K562 (cell line): ENCODE measurements around the gene TRNAU1AP. TPM values are rescaled to one million over a fixed set of nuclear protein-coding genes. Genes with fewer than 3 reads are reported as not detected.
A peak's percentile ranks its signal among the peaks of the same experiment; 100 is the strongest.

Source experiments
- BRCA1 ChIP-seq, 2 experiments: fragments of 450-650 bp in 1 of 2; sonication (generic) in 1 of 2; formaldehyde crosslinking in 1 of 2; IDR thresholded peaks; 2 replicates each; pipeline versions ENCODE4 v1.5.0 to v1.6.1; 2017 to 2020; ENCODE audit warnings: mild to moderate bottlenecking in 1 of 2, missing genetic modification reagents in 1 of 2
- CREB1 ChIP-seq, 2 experiments: sonication (generic) in 1 of 2; formaldehyde crosslinking in 1 of 2; IDR thresholded peaks; 2 replicates each; pipeline versions ENCODE4 v1.6.1 to v1.8.0; 2012 to 2022; ENCODE audit warnings: inconsistent platforms in 1 of 2, mild to moderate bottlenecking in 1 of 2, missing genetic modification reagents in 1 of 2, moderate library complexity in 1 of 2
- MAZ ChIP-seq, 2 experiments: fragments of 450-650 bp in 1 of 2; sonication (generic) in 1 of 2; formaldehyde crosslinking; IDR thresholded peaks in 1 of 2; conservative IDR thresholded peaks in 1 of 2; 2 replicates each; pipeline versions ENCODE4 v1.4.0 to v1.5.0; 2020; ENCODE audit warnings: mild to moderate bottlenecking in 1 of 2, missing genetic modification reagents in 1 of 2
- POLR3G ChIP-seq: IDR thresholded peaks from 2 replicates; pipeline ENCODE4 v1.6.1; 2011; ENCODE audit not compliant: insufficient read length, insufficient replicate concordance; ENCODE audit errors: extremely low read depth
- RBM14 ChIP-seq: fragments of 200-400 bp; formaldehyde crosslinking; IDR thresholded peaks from 2 replicates; pipeline ENCODE4 v1.6.1; 2018; ENCODE audit warnings: low read depth, mild to moderate bottlenecking, low read length, moderate library complexity, borderline replicate concordance; ENCODE audit not compliant: insufficient read depth
- RNF2 ChIP-seq: sonication (generic); IDR thresholded peaks from 2 replicates; pipeline ENCODE4 v1.6.1; 2016
- SETDB1 ChIP-seq: IDR thresholded peaks from one replicate; pipeline ENCODE4 v1.6.1; 2012; ENCODE audit warnings: low read length, control low read depth, inconsistent platforms
- TBP ChIP-seq: optimal IDR thresholded peaks from 2 replicates; pipeline ENCODE3; 2011; ENCODE audit warnings: low read depth, low read length, improper control_type of control experiment
- TCF7L2 ChIP-seq: fragments of 150-350 bp; IDR thresholded peaks from 2 replicates; pipeline ENCODE4 v1.6.1; 2016; ENCODE audit warnings: low read depth, mild to moderate bottlenecking, low read length, moderate library complexity
- TFAM ChIP-seq: fragments of 250-450 bp; sonication (Bioruptor Pico); conservative IDR thresholded peaks from 2 replicates; pipeline ENCODE4 v1.5.0; 2021; ENCODE audit warnings: mild to moderate bottlenecking, moderate library complexity
- TOE1 ChIP-seq, 2 experiments: fragments of 450-650 bp in 1 of 2; sonication (generic) in 1 of 2; formaldehyde crosslinking in 1 of 2; IDR thresholded peaks; 2 replicates each; pipeline versions ENCODE4 v1.7.1 to v1.8.0; 2016 to 2022; ENCODE audit warnings: borderline replicate concordance in 2 of 2, mild to moderate bottlenecking in 2 of 2, antibody characterized with exemption in 1 of 2, inconsistent platforms in 1 of 2, low read depth in 1 of 2, missing genetic modification reagents in 1 of 2, moderate library complexity in 1 of 2
- ZNF217 ChIP-seq: sonication (generic); formaldehyde crosslinking; IDR thresholded peaks from 2 replicates; pipeline ENCODE4 v1.8.0; 2022; ENCODE audit warnings: mild to moderate bottlenecking, missing genetic modification reagents
- ZNF436 ChIP-seq: fragments of 250-450, 450-650 bp; sonication (Bioruptor Pico); formaldehyde crosslinking; IDR thresholded peaks from 2 replicates; pipeline ENCODE4 v1.7.0; 2020; ENCODE audit warnings: mild to moderate bottlenecking
- ZNF444 ChIP-seq: fragments of 250-450 bp; sonication (Bioruptor Pico); IDR thresholded peaks from 2 replicates; pipeline ENCODE4 v1.4.0; 2020; ENCODE audit warnings: mild to moderate bottlenecking, moderate library complexity
- ZNF561 ChIP-seq: fragments of 450-650 bp; formaldehyde crosslinking; conservative IDR thresholded peaks from 2 replicates; pipeline ENCODE4 v1.4.0; 2020; ENCODE audit warnings: mild to moderate bottlenecking, moderate library complexity
- ZNF584 ChIP-seq: fragments of 200-800 bp; sonication (Bioruptor generic); IDR thresholded peaks from 2 replicates; pipeline ENCODE4 v1.6.1; 2016; ENCODE audit warnings: low read depth, mild to moderate bottlenecking, missing genetic modification characterization, missing compliant biosample characterization
- polyA plus RNA-seq, 8 experiments: library from polyadenylated mRNA; depleted of rRNA in 4 of 8; stranded (reverse) in 5 of 8; unstranded in 3 of 8; fragments of >200 nt; fragmentation: Nextera tagmentation in 2 of 8; fragmentation: Illumina TruSeq in 1 of 8; extraction: Ambion mirVana in 2 of 8; extraction: Trizol in 1 of 8; gene quantifications; 2 replicates each; pipeline versions ENCODE4 v1.2.1 to v1.2.3, GENCODE V29; 2011 to 2014; ENCODE audit warnings: inconsistent platforms in 1 of 8, missing spikeins in 1 of 8
- total RNA-seq, 7 experiments: library from RNA; depleted of rRNA in 6 of 7; stranded (reverse); fragments of >200 nt in 6 of 7; fragmentation: Illumina TruSeq in 2 of 7; extraction: Trizol in 2 of 7; gene quantifications; 2 replicates each; pipeline versions ENCODE4 v1.2.1 to v1.2.3, GENCODE V29; 2011 to 2021; ENCODE audit warnings: low replicate concordance in 1 of 7
- TF ChIP-seq, protein P1 (sequence below): fragments of 250-450 bp; sonication (Bioruptor Pico); IDR thresholded peaks from 2 replicates; pipeline ENCODE4 v1.4.0; 2020; ENCODE audit warnings: mild to moderate bottlenecking, moderate library complexity, borderline replicate concordance
- TF ChIP-seq, protein P2 (sequence below): sonication (generic); formaldehyde crosslinking; IDR thresholded peaks from 2 replicates; pipeline ENCODE4 v1.8.0; 2022; ENCODE audit warnings: mild to moderate bottlenecking, missing genetic modification reagents, borderline replicate concordance
- TF ChIP-seq, protein P3 (sequence below): fragments of 450-650 bp; formaldehyde crosslinking; IDR thresholded peaks from 2 replicates; pipeline ENCODE4 v1.4.0; 2020; ENCODE audit warnings: mild to moderate bottlenecking, mixed read lengths

TRNAU1AP gene
- total and polyA plus RNA-seq, 9 of the 15 experiments (the other 6 are each of a cell fraction or from before 2014, with no cell fraction given) = 34.9 to 110 (median 46.3) TPM

DNA sequence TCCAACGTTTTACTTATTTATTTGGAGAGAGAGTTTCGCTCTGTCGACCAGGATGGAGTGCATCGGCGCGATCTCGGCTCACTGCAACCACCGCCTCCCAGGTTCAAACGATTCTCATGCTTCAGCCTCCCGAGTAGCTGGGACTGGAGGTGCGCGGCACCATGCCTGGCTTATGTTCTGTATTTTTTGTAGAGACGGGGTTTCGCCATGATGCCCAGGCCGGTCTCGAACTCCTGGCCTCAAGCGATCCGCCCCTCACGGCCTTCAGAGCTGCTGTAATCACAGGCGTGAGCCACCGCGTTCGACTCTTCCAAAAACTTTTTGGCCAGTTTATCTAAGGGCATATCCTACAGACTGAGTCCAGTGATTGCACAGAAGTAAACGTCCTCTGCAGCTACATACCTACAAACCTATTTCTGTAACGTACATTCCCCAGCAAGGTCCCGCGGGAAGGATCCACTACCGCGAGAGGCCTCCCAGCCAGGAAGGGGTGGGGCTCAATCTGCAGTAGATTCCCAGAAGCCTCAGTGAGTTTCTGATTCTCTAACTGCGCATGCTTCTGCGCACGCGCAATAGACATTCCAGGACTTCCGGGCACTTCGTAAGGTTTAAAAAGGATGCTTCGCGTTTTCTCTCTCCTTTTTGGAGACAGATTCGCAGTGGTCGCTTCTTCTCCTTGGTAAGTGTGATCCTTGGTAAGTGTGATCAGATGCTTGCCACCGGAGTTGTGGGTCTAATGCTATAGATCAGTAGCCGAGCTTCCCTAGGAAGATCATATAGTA, 47.3 kb upstream of the TRNAU1AP start, which contains the start of gene RCC1 (continued):
- no peak; the same call in 1 of the 2 replicates for TF ChIP-seq CREB1 (IDR thresholded peaks at IDR 0.05)
- no peak for TF ChIP-seq CREB1 (CRISPR knock-in tag; IDR thresholded peaks at IDR 0.05)
- TF ChIP-seq BRCA1 (IDR thresholded peaks at IDR 0.05) = no peak
- no peak for TF ChIP-seq BRCA1 (CRISPR knock-in tag; IDR thresholded peaks at IDR 0.05)
- TF ChIP-seq TFAM = no peak
- TF ChIP-seq ZNF436 (CRISPR knock-in tag) = peak; percentile 10; the same call in 1 of the 2 replicates
- TF ChIP-seq ZNF444 = no peak
- TF ChIP-seq RNF2 = peak; percentile 69; the same call in 1 of the 2 replicates
- TF ChIP-seq SETDB1 = no peak
- no peak for TF ChIP-seq ZNF217
- no peak for TF ChIP-seq POLR3G
- TF ChIP-seq, protein P1, sequence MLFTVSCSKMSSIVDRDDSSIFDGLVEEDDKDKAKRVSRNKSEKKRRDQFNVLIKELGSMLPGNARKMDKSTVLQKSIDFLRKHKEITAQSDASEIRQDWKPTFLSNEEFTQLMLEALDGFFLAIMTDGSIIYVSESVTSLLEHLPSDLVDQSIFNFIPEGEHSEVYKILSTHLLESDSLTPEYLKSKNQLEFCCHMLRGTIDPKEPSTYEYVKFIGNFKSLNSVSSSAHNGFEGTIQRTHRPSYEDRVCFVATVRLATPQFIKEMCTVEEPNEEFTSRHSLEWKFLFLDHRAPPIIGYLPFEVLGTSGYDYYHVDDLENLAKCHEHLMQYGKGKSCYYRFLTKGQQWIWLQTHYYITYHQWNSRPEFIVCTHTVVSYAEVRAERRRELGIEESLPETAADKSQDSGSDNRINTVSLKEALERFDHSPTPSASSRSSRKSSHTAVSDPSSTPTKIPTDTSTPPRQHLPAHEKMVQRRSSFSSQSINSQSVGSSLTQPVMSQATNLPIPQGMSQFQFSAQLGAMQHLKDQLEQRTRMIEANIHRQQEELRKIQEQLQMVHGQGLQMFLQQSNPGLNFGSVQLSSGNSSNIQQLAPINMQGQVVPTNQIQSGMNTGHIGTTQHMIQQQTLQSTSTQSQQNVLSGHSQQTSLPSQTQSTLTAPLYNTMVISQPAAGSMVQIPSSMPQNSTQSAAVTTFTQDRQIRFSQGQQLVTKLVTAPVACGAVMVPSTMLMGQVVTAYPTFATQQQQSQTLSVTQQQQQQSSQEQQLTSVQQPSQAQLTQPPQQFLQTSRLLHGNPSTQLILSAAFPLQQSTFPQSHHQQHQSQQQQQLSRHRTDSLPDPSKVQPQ (CRISPR knock-in tag) = no peak
- TF ChIP-seq, protein P2, sequence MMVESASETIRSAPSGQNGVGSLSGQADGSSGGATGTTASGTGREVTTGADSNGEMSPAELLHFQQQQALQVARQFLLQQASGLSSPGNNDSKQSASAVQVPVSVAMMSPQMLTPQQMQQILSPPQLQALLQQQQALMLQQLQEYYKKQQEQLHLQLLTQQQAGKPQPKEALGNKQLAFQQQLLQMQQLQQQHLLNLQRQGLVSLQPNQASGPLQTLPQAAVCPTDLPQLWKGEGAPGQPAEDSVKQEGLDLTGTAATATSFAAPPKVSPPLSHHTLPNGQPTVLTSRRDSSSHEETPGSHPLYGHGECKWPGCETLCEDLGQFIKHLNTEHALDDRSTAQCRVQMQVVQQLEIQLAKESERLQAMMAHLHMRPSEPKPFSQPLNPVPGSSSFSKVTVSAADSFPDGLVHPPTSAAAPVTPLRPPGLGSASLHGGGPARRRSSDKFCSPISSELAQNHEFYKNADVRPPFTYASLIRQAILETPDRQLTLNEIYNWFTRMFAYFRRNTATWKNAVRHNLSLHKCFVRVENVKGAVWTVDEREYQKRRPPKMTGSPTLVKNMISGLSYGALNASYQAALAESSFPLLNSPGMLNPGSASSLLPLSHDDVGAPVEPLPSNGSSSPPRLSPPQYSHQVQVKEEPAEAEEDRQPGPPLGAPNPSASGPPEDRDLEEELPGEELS (CRISPR knock-in tag) = no peak
- no peak for TF ChIP-seq ZNF561 (CRISPR knock-in tag)
- no peak for TF ChIP-seq RBM14
- TF ChIP-seq, protein P3, sequence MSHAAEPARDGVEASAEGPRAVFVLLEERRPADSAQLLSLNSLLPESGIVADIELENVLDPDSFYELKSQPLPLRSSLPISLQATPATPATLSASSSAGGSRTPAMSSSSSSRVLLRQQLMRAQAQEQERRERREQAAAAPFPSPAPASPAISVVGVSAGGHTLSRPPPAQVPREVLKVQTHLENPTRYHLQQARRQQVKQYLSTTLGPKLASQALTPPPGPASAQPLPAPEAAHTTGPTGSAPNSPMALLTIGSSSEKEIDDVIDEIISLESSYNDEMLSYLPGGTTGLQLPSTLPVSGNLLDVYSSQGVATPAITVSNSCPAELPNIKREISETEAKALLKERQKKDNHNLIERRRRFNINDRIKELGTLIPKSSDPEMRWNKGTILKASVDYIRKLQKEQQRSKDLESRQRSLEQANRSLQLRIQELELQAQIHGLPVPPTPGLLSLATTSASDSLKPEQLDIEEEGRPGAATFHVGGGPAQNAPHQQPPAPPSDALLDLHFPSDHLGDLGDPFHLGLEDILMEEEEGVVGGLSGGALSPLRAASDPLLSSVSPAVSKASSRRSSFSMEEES (CRISPR knock-in tag) = no peak; the same call in 1 of the 2 replicates
- TF ChIP-seq TOE1 (IDR thresholded peaks at IDR 0.05; ENCODE audit: borderline replicate concordance) = peak; percentile 32; the same call in 1 of the 2 replicates
- TF ChIP-seq TOE1 (CRISPR knock-in tag; IDR thresholded peaks at IDR 0.05; ENCODE audit: borderline replicate concordance, low read depth) = no peak
- TF ChIP-seq TCF7L2 = no peak
- TF ChIP-seq ZNF584 (CRISPR knock-in tag) = no peak
- peak in 1 of 2 experiments; percentile 45; a peak in 2 of 4 replicates for TF ChIP-seq MAZ (CRISPR knock-in tag; conservative IDR thresholded peaks at IDR 0.05 in 1 of 2, IDR thresholded peaks at IDR 0.05 in 1 of 2)
- no peak for TF ChIP-seq TBP
